H9 (cell line): ENCODE measurements around the gene KIRREL3. TPM values are rescaled to one million over a fixed set of nuclear protein-coding genes. Genes with fewer than 3 reads are reported as not detected.

Experiments used
- DNase-seq: peaks from one replicate; pipeline ENCODE4 v3.0.0-alpha.2; 2017
- H2AFZ ChIP-seq: one replicate; pipeline ENCODE4 v1.6.1; 2013; ENCODE audit warnings: mild to moderate bottlenecking, low read length, control low read depth, moderate library complexity
- H2AK5ac ChIP-seq: 2 replicates; pipeline ENCODE4 v1.6.1; 2013; ENCODE audit warnings: low read length, control low read depth, mixed read lengths; ENCODE audit not compliant: insufficient read length
- H2BK120ac ChIP-seq: one replicate; pipeline ENCODE4 v1.6.1; 2013; ENCODE audit warnings: low read depth, mild to moderate bottlenecking, low read length, control low read depth, inconsistent platforms; ENCODE audit not compliant: poor library complexity, severe bottlenecking
- H2BK12ac ChIP-seq: 2 replicates; pipeline ENCODE4 v1.6.1; 2013; ENCODE audit warnings: low read length, control low read depth, mixed read lengths, low read depth; ENCODE audit not compliant: insufficient read length
- H2BK15ac ChIP-seq: 2 replicates; pipeline ENCODE4 v1.6.1; 2013; ENCODE audit warnings: low read depth, low read length, control low read depth
- H2BK20ac ChIP-seq: one replicate; pipeline ENCODE4 v1.6.1; 2013; ENCODE audit warnings: low read depth, mild to moderate bottlenecking, low read length, control low read depth, inconsistent platforms; ENCODE audit not compliant: poor library complexity, severe bottlenecking
- H2BK5ac ChIP-seq: 2 replicates; pipeline ENCODE4 v1.6.1; 2013; ENCODE audit warnings: low read length, control low read depth, mixed read lengths; ENCODE audit not compliant: insufficient read length
- H3K14ac ChIP-seq: 2 replicates; pipeline ENCODE4 v1.6.1; 2013; ENCODE audit warnings: low read length, control low read depth; ENCODE audit not compliant: insufficient read depth
- H3K18ac ChIP-seq: 2 replicates; pipeline ENCODE4 v1.6.1; 2013; ENCODE audit warnings: low read depth, mild to moderate bottlenecking, mixed read lengths, low read length, control low read depth; ENCODE audit not compliant: insufficient read length
- H3K23ac ChIP-seq: 2 replicates; pipeline ENCODE4 v1.6.1; 2013; ENCODE audit warnings: low read length, control low read depth, mixed read lengths, low read depth; ENCODE audit not compliant: insufficient read length
- H3K23me2 ChIP-seq: 2 replicates; pipeline ENCODE4 v1.6.1; 2013; ENCODE audit warnings: low read depth, mild to moderate bottlenecking, mixed read lengths, low read length, control low read depth; ENCODE audit not compliant: insufficient read length, poor library complexity, severe bottlenecking
- H3K27ac ChIP-seq: 2 replicates; pipeline ENCODE4 v1.5.1; 2013; ENCODE audit warnings: low read length, control low read depth, mixed read lengths, low read depth; ENCODE audit not compliant: insufficient read length
- H3K27me3 ChIP-seq: 2 replicates; pipeline ENCODE4 v1.6.1; 2013; ENCODE audit warnings: low read length, control low read depth, inconsistent platforms; ENCODE audit not compliant: insufficient read depth
- H3K4ac ChIP-seq: 2 replicates; pipeline ENCODE4 v1.6.1; 2013; ENCODE audit warnings: low read depth, mild to moderate bottlenecking, control low read depth, inconsistent platforms, low read length, moderate library complexity
- H3K4me1 ChIP-seq: 2 replicates; pipeline ENCODE4 v1.6.1; 2013; ENCODE audit warnings: low read length, control low read depth, inconsistent platforms; ENCODE audit not compliant: insufficient read depth
- H3K4me2 ChIP-seq: 2 replicates; pipeline ENCODE4 v1.6.1; 2013; ENCODE audit warnings: low read length, control low read depth, mixed read lengths; ENCODE audit not compliant: insufficient read length, insufficient read depth
- H3K56ac ChIP-seq: 2 replicates; pipeline ENCODE4 v1.6.1; 2013; ENCODE audit warnings: low read depth, mild to moderate bottlenecking, mixed read lengths, low read length, control low read depth; ENCODE audit not compliant: insufficient read length
- H3K79me1 ChIP-seq: 2 replicates; pipeline ENCODE4 v1.6.1; 2013; ENCODE audit warnings: low read depth, mild to moderate bottlenecking, moderate library complexity, low read length, control low read depth, inconsistent platforms; ENCODE audit not compliant: insufficient read depth, poor library complexity, severe bottlenecking
- H3K79me2 ChIP-seq: 2 replicates; pipeline ENCODE4 v1.6.1; 2013; ENCODE audit warnings: low read length, control low read depth, inconsistent platforms; ENCODE audit not compliant: insufficient read depth
- H3K9ac ChIP-seq: 2 replicates; pipeline ENCODE4 v1.6.1; 2013; ENCODE audit warnings: low read length, control low read depth, mixed read lengths; ENCODE audit not compliant: insufficient read length; ENCODE audit errors: extremely low read depth
- H3K9me3 ChIP-seq: one replicate; pipeline ENCODE4 v1.6.1; 2013; ENCODE audit warnings: low read depth, low read length, inconsistent platforms; ENCODE audit not compliant: control insufficient read depth
- H3T11ph ChIP-seq: one replicate; pipeline ENCODE4 v1.6.1; 2013; ENCODE audit warnings: mild to moderate bottlenecking, low read length, control low read depth, inconsistent platforms
- H4K20me1 ChIP-seq: one replicate; pipeline ENCODE4 v1.6.1; 2013; ENCODE audit not compliant: control insufficient read depth, insufficient read length, insufficient read depth
- H4K5ac ChIP-seq: 2 replicates; pipeline ENCODE4 v1.6.1; 2013; ENCODE audit warnings: low read depth, mild to moderate bottlenecking, mixed read lengths, low read length, control low read depth; ENCODE audit not compliant: insufficient read length
- H4K8ac ChIP-seq: replicated peaks from 2 replicates; pipeline ENCODE4 v1.6.1; 2013; ENCODE audit warnings: low read length, control low read depth, mixed read lengths, low read depth; ENCODE audit not compliant: insufficient read length
- H4K91ac ChIP-seq: 2 replicates; pipeline ENCODE4 v1.6.1; 2013; ENCODE audit warnings: low read depth, mild to moderate bottlenecking, moderate library complexity, mixed read lengths, low read length, control low read depth; ENCODE audit not compliant: insufficient read length
- H3K27ac Mint-ChIP-seq, 3 experiments: 2 replicates in 2 of 3; 3 replicates in 1 of 3; pipeline ENCODE4 v1.8.0; 2020 to 2021; ENCODE audit warnings: mixed read lengths in 3 of 3, mild to moderate bottlenecking in 1 of 3, moderate library complexity in 1 of 3
- H3K27me3 Mint-ChIP-seq: 2 replicates; pipeline ENCODE4 v1.8.0; 2021; ENCODE audit warnings: low read depth, mild to moderate bottlenecking, moderate library complexity, mixed read lengths
- H3K36me3 Mint-ChIP-seq, 3 experiments: 2 replicates in 2 of 3; 3 replicates in 1 of 3; pipeline ENCODE4 v1.8.0; 2020 to 2021; ENCODE audit warnings: low read depth in 3 of 3, mixed read lengths in 3 of 3; ENCODE audit not compliant: insufficient read depth in 1 of 3
- H3K4me1 Mint-ChIP-seq, 2 experiments: 2 replicates each; pipeline ENCODE4 v1.8.0; 2020; ENCODE audit warnings: mixed read lengths in 2 of 2
- H3K4me3 Mint-ChIP-seq, 2 experiments: 2 replicates in 1 of 2; 3 replicates in 1 of 2; pipeline ENCODE4 v1.8.0; 2020 to 2021; ENCODE audit warnings: mild to moderate bottlenecking in 2 of 2, mixed read lengths in 2 of 2, moderate library complexity in 1 of 2
- H3K9me3 Mint-ChIP-seq, 2 experiments: 2 replicates in 1 of 2; 3 replicates in 1 of 2; pipeline ENCODE4 v1.8.0; 2020; ENCODE audit warnings: mild to moderate bottlenecking in 2 of 2, mixed read lengths in 2 of 2, moderate library complexity in 1 of 2
- WGBS: extraction: QIAGEN DNeasy Blood & Tissue Kit; methylation state at CpG from one replicate; pipeline ENCODE4 v1.1.7; 2013; ENCODE audit warnings: missing lambda C conversion rate, low lambda C conversion rate, mixed read lengths; ENCODE audit not compliant: insufficient read length; ENCODE audit errors: extremely low coverage; 5-methylcytosine and 5-hydroxymethylcytosine counted together
- total RNA-seq: library from RNA; stranded (reverse); gene quantifications from 2 replicates; pipeline ENCODE4 v1.2.1, GENCODE V29; 2021
- TF ChIP-seq, protein P1 (sequence below): fragments of 200-600 bp; sonication (generic); conservative IDR thresholded peaks from 3 replicates; pipeline ENCODE4 v1.8.0; 2021; ENCODE audit warnings: antibody characterized with exemption, mild to moderate bottlenecking

Gene KIRREL3
- total RNA-seq, 1 experiment from 2014 or later: 0.17 TPM

DNA sequence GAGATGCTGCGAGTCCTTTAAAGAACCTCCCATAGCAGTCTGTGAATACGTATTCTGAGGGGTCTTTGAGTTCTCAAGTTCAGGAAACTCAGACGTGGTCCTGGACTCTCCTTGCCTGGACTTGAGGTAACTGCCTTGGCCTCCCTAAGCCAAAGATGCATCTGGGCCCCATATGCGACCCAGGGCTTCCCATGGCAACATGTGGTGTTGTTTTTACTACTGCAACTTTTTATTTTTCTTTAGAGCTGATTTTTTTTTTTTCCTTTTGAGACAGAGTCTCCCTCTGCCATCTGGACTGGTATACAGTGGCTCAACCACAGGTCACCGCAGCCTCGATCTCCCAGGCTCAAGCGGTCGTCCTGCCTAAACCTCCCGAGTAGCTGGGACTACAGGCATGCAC lies 324.0 kb downstream of the KIRREL3 start:
- H3K23me2 ChIP-seq: no peaks in the 10 kb centered on the region
- no peaks in the 10 kb centered on the region for H4K20me1 ChIP-seq
- no peak overlapping the region for H3K27ac ChIP-seq
- Mint-ChIP-seq H3K4me3 (no peak overlapping the region), H3K4me1 (no peaks in the 10 kb centered on the region), H3K27ac (no peak overlapping the region), H3K36me3 (no peaks in the 10 kb centered on the region), H3K27me3 (peaks cover 8% of the 10 kb centered on the region), H3K9me3 (no peaks in the 10 kb centered on the region)
- no peak overlapping the region for H4K91ac ChIP-seq
- no peak overlapping the region for H3K9ac ChIP-seq
- no peak overlapping the region for H2BK20ac ChIP-seq
- no peak overlapping the region for H3K18ac ChIP-seq
- WGBS: no CpG with 5 or more reads among the region's 9 CpGs
- H2BK5ac ChIP-seq: no peak overlapping the region
- no peaks in the 10 kb centered on the region for H3K9me3 ChIP-seq
- no peak overlapping the region for H2AK5ac ChIP-seq
- no peak overlapping the region for H4K5ac ChIP-seq
- H3K27me3 ChIP-seq: no peaks in the 10 kb centered on the region
- H2AFZ ChIP-seq: no peak overlapping the region
- no peak overlapping the region for H2BK120ac ChIP-seq
- no peak overlapping the region for H3K4ac ChIP-seq
- no peaks in the 10 kb centered on the region for H3K4me1 ChIP-seq
- H4K8ac ChIP-seq: no peak overlapping the region
- TF ChIP-seq, protein P1, sequence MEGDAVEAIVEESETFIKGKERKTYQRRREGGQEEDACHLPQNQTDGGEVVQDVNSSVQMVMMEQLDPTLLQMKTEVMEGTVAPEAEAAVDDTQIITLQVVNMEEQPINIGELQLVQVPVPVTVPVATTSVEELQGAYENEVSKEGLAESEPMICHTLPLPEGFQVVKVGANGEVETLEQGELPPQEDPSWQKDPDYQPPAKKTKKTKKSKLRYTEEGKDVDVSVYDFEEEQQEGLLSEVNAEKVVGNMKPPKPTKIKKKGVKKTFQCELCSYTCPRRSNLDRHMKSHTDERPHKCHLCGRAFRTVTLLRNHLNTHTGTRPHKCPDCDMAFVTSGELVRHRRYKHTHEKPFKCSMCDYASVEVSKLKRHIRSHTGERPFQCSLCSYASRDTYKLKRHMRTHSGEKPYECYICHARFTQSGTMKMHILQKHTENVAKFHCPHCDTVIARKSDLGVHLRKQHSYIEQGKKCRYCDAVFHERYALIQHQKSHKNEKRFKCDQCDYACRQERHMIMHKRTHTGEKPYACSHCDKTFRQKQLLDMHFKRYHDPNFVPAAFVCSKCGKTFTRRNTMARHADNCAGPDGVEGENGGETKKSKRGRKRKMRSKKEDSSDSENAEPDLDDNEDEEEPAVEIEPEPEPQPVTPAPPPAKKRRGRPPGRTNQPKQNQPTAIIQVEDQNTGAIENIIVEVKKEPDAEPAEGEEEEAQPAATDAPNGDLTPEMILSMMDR: no peak
- H3K56ac ChIP-seq: no peak overlapping the region
- H3K79me1 ChIP-seq: no peaks in the 10 kb centered on the region
- H3K4me2 ChIP-seq: no peak overlapping the region
- H3K14ac ChIP-seq: no peak overlapping the region
- no peak overlapping the region for H2BK12ac ChIP-seq
- H3K79me2 ChIP-seq: no peaks in the 10 kb centered on the region
- H3T11ph ChIP-seq: no peak overlapping the region
- no peak for DNase-seq
- H3K23ac ChIP-seq: no peak overlapping the region
- H2BK15ac ChIP-seq: no peak overlapping the region
